Hematopoietic multipotent progenitor cell treated with erythropoietin and hydrocortisone succinate and interleukin-3 and kit ligand, for 8 days (in vitro differentiated cells): ENCODE results near the gene CHAC2.

Source experiments
- DNase-seq: peaks from one replicate; pipeline ENCODE4 v3.0.0-alpha.2; 2015

Gene CHAC2

DNA sequence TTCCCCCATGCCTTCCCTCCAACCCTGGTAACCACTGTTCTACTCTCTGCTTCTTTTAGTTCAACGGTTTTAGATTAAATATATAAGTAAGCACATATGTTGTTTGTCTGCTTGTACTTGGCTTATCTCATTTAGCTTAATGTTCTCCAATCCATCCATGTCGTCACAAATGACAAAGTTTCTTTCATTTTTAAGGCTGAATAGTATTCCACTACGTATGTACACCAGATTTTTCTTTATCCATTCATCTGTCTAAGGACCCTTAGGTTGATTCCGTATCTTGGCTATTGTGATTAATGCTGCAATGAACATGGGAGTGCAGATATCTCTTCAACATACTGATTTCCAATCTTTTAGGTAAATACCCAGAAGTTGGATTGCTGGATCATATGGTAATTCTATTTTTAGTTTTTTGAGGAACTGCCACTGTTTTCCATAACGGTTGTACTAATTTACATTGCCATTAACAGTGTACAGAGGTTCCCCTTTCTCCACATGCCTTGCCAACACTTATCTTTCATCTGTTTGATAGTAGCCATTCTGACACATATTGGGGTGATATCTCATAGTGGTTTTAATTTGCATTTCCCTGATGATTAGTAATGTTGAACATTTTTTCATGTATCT is 11.0 kb downstream of the CHAC2 start:
- DNase-seq: peak; percentile 55

DNA sequence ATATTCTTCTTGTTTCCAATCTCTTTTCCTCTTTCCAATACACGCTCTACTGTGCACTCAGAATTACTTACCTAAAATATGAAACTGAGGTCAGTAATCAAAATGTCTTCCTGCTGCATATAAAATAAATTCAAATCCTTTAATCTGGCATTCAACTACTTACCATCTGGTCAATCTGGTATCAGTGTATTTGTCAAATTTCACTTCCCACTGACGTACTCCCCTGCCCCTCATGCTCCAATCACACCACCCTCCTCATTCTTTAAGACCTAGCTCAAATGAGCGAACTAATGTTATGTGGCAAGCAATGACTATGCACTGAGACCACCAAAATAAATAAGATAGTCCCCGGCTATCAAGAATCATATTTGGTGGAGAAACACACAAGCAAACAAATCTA is 12.5 kb downstream of the CHAC2 start:
- DNase-seq: no peak

DNA sequence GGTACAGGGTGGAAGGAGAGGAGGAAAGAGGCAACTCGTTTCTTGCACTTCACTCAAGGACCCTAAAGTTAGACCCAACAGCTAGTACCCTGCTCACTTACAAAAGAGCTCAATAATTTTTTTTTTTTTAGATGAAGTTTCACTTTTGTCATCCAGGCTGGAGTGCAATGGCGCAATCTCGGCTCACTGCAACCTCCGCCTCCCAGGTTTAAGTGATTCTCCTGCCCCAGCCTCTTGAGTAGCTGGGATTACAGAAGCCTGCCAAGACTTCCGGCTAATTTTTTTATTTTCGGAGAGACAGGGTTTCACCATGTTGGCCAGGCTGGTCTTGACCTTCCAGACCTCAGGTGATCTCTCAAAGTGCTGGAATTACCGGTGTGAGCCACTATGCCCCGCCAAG is 15.1 kb downstream of the CHAC2 start:
- DNase-seq: no peak

DNA sequence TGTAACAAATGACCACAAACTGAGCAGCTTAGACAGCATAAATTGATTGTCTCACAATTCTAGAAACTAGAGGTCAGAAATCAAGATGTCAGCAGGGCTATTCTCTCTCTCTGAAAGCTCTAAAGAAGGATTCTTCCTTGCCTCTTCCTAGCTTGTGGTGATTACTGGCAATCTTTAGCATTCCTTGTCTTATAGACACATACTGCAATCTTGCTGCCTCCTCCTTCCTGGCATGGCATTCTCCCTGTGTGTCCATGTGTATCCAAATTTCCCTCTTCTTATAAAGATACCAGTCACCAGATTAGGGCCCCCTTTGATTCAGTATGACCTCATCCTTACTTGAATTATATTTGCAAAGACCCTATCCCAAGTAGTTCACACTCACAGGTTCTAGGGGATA is 16.8 kb downstream of the CHAC2 start:
- DNase-seq: no peak

DNA sequence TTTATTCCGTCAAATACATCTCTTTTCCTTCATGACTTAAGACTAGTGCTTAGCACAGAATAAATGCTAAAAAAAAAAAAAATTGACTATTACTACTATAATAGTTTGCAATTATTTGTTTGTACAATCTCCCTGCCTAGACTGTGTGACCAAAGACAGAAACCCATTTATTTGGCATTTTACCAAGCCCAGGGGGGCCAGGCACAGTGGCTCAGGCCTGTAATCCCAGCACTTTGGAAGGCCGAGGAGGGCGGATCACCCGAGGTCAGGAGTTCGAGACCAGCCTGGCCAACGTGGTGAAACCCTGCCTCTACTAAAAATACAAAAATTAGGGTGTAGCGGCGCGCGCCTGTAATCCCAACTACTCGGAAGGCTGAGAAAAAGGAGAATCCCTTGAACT is 17.8 kb downstream of the CHAC2 start:
- DNase-seq: no peak

DNA sequence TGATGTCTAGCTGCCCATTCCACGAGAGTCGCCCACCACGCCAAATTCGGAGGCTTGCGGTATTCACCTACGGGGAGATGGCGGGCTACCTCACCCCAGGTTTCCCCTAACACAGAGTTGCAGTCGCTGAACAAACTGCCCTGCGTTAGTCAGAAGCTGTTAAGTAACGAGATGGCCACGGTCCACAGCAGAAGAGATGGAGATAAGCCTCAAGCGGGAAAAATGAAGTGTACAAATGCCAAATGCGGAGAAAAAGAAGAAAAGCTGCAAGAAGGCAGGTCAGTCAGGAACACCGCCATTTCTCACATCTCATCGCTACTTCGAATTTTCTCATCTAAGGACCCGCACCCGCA is 18.7 kb downstream of the CHAC2 start:
- peak; percentile 40 for DNase-seq

DNA sequence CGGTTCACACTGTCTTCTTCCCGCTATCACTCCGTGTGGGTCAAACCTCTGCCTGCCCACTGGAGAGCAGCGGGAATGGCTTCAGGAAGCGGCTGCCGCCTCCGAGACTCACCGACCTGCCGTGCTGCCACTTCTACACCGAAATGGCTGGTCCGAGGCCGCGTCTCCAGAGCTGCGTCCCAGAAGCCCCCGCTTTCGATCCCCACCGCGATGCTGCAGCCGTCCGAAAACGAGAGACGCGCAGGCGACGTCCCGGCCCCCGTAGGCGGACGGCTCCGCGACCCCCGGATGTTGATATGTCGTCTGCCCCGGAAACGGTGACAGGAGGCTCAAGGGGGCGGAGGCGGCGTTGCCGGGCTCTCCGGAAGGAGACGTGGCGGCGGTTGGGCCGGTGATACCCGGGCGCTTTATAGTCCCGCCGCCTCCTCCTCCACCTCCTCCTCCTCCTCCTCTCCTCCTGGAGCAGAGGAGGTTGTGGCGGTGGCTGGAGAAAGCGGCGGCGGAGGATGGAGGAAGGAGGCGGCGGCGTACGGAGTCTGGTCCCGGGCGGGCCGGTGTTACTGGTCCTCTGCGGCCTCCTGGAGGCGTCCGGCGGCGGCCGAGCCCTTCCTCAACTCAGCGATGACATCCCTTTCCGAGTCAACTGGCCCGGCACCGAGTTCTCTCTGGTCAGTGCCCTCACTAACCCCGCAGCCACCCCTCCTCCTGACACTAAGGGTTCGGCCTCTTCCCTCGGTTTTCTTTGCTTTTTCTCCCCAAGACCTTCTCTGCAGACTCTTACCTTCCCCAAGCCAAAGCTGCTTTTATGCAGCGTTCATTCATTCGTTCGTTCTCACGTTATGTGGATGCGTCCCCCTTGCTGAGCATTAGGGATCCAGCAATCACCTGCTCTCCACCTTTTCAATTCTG is 19.4 kb downstream of the CHAC2 start, which contains the start of the genes ASB3 and ERLEC1:
TSS of gene ASB3 (minus strand) at position 249 of the 909 bp plus-strand sequence. CDS start 21,381 bp downstream, outside the sequence.
TSS of gene ERLEC1 (plus strand) at position 340 of the 909 bp plus-strand sequence. CDS start at position 507, 167 bp downstream.
- DNase-seq: peak; percentile 87

DNA sequence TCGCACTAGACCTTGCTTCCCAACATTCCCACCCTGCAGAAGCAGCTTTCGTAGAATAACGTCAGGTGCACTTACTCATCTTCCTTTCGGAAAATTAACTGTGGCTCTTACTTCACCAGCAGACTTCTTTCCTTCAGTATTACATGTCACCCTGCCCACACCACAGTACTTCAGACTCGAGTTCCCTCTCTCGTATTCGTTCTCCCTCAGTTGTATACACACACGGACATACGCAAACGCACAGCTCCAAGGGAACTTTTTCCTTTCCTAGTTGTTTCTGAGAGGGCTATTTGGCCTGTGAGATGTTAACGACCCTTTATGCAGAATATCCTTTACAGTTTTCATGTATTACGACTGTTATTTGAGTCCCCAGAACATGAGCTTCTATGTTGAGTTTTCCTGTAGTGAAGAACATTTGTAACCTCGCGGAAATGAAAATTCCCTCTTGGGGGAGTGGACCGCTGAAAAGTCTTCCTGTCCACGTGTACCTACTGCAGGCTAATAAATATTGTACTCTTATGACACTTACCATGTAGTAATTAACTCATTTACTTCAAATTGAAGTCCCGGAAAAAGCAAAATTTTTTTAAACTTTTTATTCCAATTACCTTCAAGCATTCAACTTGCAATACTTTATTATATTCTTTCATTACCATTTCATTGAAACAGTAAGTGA is 20.1 kb downstream of the CHAC2 start:
- peak; percentile 36 for DNase-seq

DNA sequence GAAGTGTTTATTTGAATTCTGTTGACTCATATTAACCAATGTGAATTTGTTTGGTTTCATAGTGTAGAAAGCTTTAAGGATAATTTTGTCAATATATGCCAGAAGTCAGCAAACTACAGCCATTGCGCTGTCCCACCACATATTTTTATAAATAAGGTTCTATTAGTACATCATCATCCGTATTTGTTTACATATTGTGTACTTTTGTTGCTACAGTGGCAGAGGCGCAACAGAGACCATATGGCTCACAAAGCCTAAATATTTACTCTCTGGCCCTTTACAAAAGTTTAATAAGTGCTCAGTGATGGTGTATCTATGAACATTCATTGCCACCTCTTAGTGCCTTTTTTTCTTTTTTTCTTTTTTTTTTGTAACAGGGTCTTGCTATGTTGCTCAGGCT is 25.7 kb downstream of the CHAC2 start:
- DNase-seq: no peak

DNA sequence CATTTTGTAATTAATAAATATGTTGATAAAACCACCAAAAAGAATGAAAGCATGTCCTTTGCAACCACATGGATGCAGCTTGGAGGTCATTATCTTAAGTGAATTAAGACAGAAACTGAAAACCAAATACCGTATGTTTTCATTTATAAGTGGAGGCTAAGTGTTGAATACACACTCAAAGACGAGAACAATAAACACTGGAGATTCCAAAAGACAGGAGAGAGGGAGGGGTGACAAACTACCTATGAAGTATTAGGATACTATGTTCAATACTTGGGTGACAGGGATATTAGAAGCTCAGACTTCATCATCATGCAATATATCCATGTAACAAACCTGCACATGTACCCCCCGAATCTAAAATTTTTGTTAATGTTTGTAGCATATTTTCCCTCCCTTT is 26.2 kb downstream of the CHAC2 start:
- no peak for DNase-seq

DNA sequence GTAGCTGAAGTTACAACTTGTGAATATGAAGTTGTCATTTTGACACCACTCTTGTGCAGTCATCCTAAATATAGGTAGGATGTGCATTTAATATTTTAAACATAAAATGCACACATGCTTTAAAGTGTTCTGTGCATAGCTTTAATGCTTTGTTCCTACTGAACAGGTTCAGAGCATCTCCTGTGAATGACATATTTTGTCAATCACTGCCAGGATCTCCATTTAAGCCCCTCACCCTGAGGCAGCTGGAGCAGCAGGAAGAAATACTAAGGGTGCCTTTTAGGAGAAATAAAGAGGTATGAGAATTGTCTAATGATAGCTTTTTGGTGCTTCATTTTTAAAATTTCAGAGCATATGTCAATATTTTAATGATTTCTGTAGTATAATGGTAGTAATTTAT is 33.9 kb downstream of the CHAC2 start:
- no peak for DNase-seq

DNA sequence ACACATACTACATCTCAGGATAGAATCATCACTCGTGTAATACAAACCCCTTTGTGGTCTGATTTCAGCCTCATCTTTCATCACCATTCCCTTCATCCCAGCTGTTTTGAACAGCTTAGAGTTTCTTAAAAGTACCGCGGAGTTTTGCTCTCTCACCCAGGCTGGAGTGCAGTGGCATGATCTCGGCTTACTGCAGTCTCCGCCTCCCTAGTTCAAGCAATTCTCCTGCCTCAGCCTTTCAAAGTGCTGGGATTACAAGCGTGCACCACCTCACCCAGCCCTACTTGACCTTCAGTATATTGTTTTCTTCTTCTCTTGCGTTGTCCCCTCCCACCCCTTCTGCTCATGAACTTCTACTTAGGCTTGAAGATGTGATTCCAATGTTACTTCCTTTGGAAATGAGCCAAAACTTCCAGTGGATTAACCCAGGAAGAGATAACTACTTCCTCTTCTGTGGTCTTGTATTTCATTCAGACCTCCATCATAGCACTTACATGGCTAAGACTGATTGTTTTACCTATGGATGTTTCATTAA is 35.1 kb downstream of the CHAC2 start:
- no peak for DNase-seq

DNA sequence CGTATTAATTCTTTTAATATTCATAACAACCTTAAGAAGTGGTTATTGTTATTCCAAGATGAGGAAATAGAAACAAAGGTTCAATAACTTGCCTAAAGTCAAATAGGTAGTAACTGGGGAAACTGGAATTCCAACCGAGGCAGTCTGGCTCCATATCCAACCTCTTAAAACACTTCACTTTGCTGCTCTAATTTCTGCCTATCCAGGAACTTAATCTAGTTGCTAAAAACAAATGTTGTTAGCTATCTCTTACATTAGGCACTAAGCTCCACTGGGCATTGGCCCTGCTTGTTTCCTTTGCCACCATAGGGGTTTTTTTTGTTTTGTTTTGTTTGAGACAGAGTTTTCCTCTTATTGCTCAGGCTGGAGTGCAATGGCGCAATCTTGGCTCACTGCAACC is 44.0 kb downstream of the CHAC2 start:
- no peak for DNase-seq

DNA sequence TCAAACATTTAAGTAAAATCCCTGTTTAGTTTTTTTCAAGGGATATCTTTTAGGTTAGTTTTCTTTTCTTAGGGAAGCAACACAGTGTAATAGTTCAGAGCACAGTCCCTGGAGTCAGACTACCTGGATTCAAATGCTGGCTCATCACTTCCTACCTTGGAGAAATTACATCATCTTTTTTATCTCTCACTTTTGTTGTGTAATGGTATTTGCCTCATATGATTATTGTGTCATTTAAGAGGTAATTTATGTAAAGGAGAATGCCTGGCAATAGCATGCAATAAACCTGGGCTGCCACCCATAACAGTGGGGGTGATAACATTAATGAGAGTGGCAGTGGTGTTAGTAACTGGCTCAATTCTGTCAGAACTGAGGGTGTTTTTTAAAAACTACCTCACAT is 45.5 kb downstream of the CHAC2 start:
- no peak for DNase-seq

DNA sequence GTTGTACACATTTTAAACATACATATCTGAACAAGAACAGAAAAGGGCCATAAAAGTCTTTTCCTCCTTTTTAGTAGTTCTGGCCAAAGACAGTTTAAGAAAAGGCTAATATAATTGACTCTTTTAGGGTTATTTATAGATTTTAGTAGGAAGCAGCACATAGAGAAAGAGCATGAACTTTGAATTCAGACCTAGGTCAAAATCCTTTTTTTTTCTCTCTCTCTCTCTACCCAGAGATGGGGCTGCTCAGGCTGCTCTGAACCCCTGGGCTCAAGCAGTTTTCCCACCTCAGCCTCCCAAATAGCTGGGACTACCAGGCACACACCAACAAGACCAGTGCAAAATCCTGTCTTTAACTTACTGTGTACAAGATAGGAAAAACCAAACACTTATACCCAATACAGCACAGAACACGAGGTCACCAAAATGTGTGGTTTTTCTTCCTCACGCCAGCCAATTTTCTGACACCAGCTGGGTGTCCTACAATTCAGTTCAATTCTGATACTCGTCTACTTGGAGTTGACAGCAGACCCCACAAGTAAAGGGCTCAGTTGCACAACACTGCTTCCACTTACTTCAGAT is 51.3 kb downstream of the CHAC2 start:
- DNase-seq: no peak

DNA sequence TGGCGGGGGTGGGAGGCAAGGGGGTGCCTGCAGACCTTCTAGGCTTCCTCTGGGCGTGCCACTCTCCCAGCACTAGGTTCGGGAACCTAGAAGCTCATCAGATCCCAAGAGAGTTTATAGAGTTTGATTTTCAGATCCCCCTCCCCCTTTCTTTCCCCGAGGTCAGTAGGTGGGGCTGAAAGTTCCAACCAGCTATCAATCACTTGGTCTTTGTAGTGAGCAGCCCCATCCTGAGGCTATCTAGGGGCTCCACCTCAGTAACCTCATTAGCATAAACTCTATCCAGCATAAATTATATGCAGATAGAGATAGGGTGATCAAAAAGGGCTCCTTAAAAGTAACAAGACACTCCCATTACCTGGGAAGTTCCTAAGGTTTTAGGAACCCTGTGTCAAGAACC is 52.0 kb downstream of the CHAC2 start:
- no peak for DNase-seq

DNA sequence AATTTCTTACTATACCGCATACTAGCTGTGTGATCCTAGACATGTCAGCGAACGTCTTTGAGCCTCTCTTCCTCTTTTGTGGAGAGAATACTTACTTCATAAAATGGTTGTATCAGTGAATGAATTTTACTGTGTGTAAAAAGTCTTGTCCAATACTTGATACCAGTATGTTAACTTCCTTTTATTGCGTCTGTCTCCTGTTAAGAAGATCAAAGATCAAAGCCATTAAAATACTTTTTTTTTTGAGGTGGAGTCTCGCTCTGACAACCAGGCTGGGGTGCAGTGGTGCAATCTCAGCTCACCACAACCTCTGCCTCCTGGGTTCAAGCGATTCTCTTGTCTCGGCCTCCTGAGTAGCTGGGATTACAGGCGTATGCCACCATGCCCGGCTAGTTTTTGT is 52.4 kb downstream of the CHAC2 start:
- DNase-seq: no peak

DNA sequence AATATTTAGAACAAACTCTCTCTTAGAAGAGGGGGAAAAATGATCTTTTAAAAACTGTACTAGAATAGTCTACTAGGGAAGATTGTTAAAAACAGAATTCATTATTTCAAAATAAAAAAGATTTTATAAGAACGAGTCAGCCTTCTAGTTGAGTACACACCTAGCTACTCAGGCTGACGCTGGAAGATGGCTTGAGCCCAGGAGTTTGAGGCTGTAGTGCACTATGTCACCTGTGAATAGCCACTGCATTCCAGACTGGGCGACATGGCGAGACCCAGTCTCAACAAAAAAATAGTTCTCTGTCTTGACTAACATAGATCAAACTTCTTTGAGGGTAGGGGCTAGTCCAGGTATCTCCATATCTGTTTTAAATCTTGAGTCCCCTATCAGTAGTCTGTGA is 53.1 kb downstream of the CHAC2 start:
- no peak for DNase-seq

DNA sequence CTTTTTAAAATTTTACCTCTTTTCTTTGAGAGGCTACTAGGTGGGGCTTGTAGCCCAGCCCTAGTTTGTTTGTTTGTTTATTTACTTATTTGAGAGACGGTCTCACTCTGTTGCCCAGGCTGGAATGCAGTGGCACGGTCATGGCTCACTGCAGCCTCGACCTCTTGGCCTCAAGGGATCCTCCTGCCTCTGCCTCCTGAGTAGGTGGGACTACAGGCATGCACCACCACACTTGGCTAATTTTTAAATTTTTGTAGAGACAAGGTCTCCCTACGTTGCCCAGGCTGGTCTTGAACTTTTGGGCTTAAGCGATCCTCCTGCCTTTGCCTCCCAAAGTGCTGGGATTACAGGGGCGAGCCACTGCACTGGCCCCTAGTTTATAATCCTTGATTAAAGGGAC is 54.2 kb downstream of the CHAC2 start:
- no peak for DNase-seq

DNA sequence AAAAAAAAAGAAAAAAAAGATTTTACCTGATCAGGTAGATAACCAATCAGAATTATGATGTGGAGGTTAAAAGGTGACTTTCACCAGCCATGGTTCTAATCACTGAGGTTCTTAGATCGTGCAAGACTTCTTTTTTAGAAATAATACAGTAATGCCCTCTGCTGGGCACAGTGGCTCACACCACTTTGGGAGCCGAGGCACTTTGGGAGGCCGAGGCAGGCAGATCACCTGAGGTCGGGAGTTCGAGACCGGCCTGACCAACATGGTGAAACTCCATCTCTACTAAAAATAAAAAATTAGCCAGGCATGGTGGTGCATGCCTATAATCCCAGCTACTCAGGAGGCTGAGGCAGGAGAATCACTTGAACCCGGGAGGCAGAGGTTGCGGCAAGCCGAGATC is 56.0 kb downstream of the CHAC2 start:
- DNase-seq: peak; percentile 50
